Kidney (tissue), 14 donors: ENCODE results near the gene BRDT. TPM values are rescaled to one million over a fixed set of nuclear protein-coding genes. Genes with fewer than 3 reads are reported as not detected.

ENCODE experiments used
- DNase-seq, 5 donors: peaks; one replicate each; pipeline ENCODE4 v3.0.0-alpha.2; 2013 to 2020
- FAIRE-seq: peaks from 2 replicates; lab custom pipeline; 2012; peaks lifted over from hg19 to GRCh38; lab: Jason Lieb, UNC
- H3K27ac ChIP-seq, 2 donors: one replicate each; pipeline ENCODE4 v1.7.0; 2013; ENCODE audit warnings: low read depth in 2 of 2, low read length in 2 of 2, inconsistent platforms in 1 of 2
- H3K27me3 ChIP-seq: one replicate; pipeline ENCODE4 v1.7.1; 2013; ENCODE audit warnings: low read length, inconsistent platforms; ENCODE audit not compliant: control insufficient read depth, insufficient read depth
- H3K36me3 ChIP-seq, 3 donors: one replicate each; pipeline versions ENCODE4 v1.7.0 to v1.7.1; 2013; ENCODE audit warnings: low read length in 3 of 3, control low read depth in 1 of 3, inconsistent platforms in 1 of 3; ENCODE audit not compliant: insufficient read depth in 3 of 3, control insufficient read depth in 2 of 3
- H3K4me1 ChIP-seq, 3 donors: one replicate each; pipeline versions ENCODE4 v1.7.0 to v1.7.1; 2013; ENCODE audit warnings: low read length in 3 of 3, inconsistent platforms in 1 of 3, low read depth in 1 of 3; ENCODE audit not compliant: control insufficient read depth in 2 of 3, insufficient read depth in 2 of 3
- H3K4me3 ChIP-seq, 3 donors: one replicate each; pipeline versions ENCODE4 v1.7.0 to v1.8.1; 2013; ENCODE audit warnings: low read length in 3 of 3, control low read depth in 1 of 3, inconsistent platforms in 1 of 3
- H3K9ac ChIP-seq, 3 donors: one replicate each; pipeline versions ENCODE4 v1.7.0 to v1.7.1; 2013; ENCODE audit warnings: low read length in 3 of 3, control low read depth in 1 of 3, inconsistent platforms in 1 of 3
- H3K9me3 ChIP-seq, 3 donors: one replicate each; pipeline versions ENCODE4 v1.7.0 to v1.7.1; 2013; ENCODE audit warnings: low read length in 3 of 3, control low read depth in 1 of 3, inconsistent platforms in 1 of 3; ENCODE audit not compliant: control insufficient read depth in 2 of 3, insufficient read depth in 1 of 3
- intact Hi-C: fragments of 100-400 bp; cut with DNase I; formaldehyde crosslinking; loops from one replicate; pipeline ENCODE4 v1.11.1; 2022
- polyA plus RNA-seq: library from polyadenylated mRNA; stranded (reverse); fragments of 350-450 nt; fragmentation: Illumina TruSeq; extraction: RNeasy Lipid Tissue Mini Kit (QIAGEN cat#74804); gene quantifications from one replicate; pipeline ENCODE4 v1.2.3, GENCODE V29; 2014; ENCODE audit warnings: low read depth, low replicate concordance; ENCODE audit not compliant: insufficient read depth
- total RNA-seq: library from RNA; stranded (reverse); fragmentation: NEBNext Ultra II Directional; extraction: Animal tissue kit (Norgen Biotek cat#: 25700); gene quantifications from one replicate; pipeline ENCODE4 v1.2.1, GENCODE V29; 2021
- TF ChIP-seq, protein P1 (sequence below): IDR thresholded peaks from 3 replicates; pipeline ENCODE4 v1.5.1; 2012; ENCODE audit warnings: mild to moderate bottlenecking, moderate library complexity, borderline replicate concordance; ENCODE audit not compliant: insufficient read depth; ENCODE audit errors: extremely low read depth
- donor health status: control.
- donor health status: control.
- donor health status: control.
- donor health status: control.
- donor health status: control.
- donor health status: DM: yes; HTN: yes; CAD: no.
- donor health status: Normal renal cell carcinoma (clear cell type).

Gene BRDT
- total and polyA plus RNA-seq, 2 donors from 2014 or later, result not detected

GRCh38 chr1:91913018-91913417 lies 36.2 kb upstream of the BRDT start:
- H3K27me3 ChIP-seq, result no peaks in the 10 kb centered on the region
- TF ChIP-seq, protein P1, sequence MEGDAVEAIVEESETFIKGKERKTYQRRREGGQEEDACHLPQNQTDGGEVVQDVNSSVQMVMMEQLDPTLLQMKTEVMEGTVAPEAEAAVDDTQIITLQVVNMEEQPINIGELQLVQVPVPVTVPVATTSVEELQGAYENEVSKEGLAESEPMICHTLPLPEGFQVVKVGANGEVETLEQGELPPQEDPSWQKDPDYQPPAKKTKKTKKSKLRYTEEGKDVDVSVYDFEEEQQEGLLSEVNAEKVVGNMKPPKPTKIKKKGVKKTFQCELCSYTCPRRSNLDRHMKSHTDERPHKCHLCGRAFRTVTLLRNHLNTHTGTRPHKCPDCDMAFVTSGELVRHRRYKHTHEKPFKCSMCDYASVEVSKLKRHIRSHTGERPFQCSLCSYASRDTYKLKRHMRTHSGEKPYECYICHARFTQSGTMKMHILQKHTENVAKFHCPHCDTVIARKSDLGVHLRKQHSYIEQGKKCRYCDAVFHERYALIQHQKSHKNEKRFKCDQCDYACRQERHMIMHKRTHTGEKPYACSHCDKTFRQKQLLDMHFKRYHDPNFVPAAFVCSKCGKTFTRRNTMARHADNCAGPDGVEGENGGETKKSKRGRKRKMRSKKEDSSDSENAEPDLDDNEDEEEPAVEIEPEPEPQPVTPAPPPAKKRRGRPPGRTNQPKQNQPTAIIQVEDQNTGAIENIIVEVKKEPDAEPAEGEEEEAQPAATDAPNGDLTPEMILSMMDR, result no peak
- FAIRE-seq (no peak), DNase-seq (no peak)
- intact Hi-C loops, result no loop called here
- H3K4me3 ChIP-seq, result no peak overlapping the region
- H3K27ac ChIP-seq, result no peak overlapping the region
- H3K9ac ChIP-seq, result no peak overlapping the region
- H3K4me1 ChIP-seq, result no peaks in the 10 kb centered on the region
- no peaks in the 10 kb centered on the region for H3K9me3 ChIP-seq
- H3K36me3 ChIP-seq, result no peaks in the 10 kb centered on the region

- FAIRE-seq, result no peak
- Histone ChIP-seq H3K9me3 (no peaks in the 10 kb centered on the region), H3K27me3 (no peaks in the 10 kb centered on the region), H3K36me3 (no peaks in the 10 kb centered on the region), H3K4me1 (no peaks in the 10 kb centered on the region), H3K27ac (no peak overlapping the region), H3K9ac (no peak overlapping the region), H3K4me3 (no peak overlapping the region)
- intact Hi-C loops, result no loop called here
- TF ChIP-seq, protein P1, result no peak
- no peak for DNase-seq
These were observed 33.2 kb upstream of the BRDT start for GRCh38 chr1:91916046-91916445.

DNA sequence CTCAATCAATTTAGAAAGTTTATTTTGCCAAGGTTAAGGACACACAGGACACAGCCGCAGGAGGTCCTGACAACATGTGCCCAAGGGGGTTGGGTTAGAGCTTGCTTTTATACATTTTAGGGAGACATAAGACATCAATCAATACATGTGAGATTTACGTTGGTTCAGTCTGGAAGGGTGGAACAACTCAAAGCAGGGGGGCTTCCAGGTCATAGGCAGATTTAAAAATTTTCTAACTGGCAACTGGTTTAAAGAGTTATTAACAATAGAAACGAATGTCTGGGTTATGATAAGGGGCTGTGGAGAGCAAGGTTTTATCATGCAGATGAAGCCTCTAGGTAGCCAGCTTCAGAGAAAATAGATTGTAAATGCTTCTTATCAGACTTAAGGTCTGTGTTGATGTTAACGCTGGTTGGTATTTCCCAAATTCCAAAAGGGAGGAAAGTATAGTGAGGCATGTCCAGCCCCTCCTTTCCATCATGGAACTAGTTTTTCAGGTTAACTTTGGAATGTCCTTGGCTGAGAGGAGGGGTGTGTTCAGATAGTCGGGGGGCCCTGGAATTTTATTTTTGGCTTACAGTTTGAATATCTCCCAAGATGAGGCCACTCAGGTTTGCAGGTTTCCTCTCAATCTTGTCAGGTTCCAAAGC lies 32.3 kb upstream of the BRDT start:
- H3K9me3 ChIP-seq, result no peaks in the 10 kb centered on the region
- intact Hi-C loops, result no loop called here
- peak in 1 of 5 donors; percentile 35 for DNase-seq
- no peak overlapping the region for H3K9ac ChIP-seq
- TF ChIP-seq, protein P1, result no peak
- no peaks in the 10 kb centered on the region for H3K4me1 ChIP-seq
- no peaks in the 10 kb centered on the region for H3K27me3 ChIP-seq
- no peaks in the 10 kb centered on the region for H3K36me3 ChIP-seq
- H3K27ac ChIP-seq, result no peak overlapping the region
- no peak overlapping the region for H3K4me3 ChIP-seq
- no peak for FAIRE-seq

- no peak overlapping the region for H3K27ac ChIP-seq
- peak in 1 of 5 donors; percentile 10 for DNase-seq
- intact Hi-C loops, result no loop called here
- H3K4me3 ChIP-seq, result no peak overlapping the region
- no peak for FAIRE-seq
- TF ChIP-seq, protein P1, result no peak
- no peaks in the 10 kb centered on the region for H3K27me3 ChIP-seq
- H3K9ac ChIP-seq, result no peak overlapping the region
- H3K36me3 ChIP-seq, result no peaks in the 10 kb centered on the region
- no peaks in the 10 kb centered on the region for H3K4me1 ChIP-seq
- no peaks in the 10 kb centered on the region for H3K9me3 ChIP-seq
These were observed 29.2 kb upstream of the BRDT start for GRCh38 chr1:91919962-91920361.
